ENCODE data around the gene CNTN5. TPM values are rescaled to one million over a fixed set of nuclear protein-coding genes. Genes with fewer than 3 reads are reported as not detected.

CNTN5 gene
- total RNA-seq, 1 experiment from 2014 or later = not detected

GRCh38 chr11:100003985-100004384 lies 983.2 kb downstream of the CNTN5 start:
- Histone ChIP-seq H3K79me1 (ENCODE audit: insufficient read depth, low read depth, low read length, poor library complexity, severe bottlenecking) (no peaks in the 10 kb centered on the region), H3K14ac (ENCODE audit: insufficient read depth, low read length) (no peak overlapping the region), H3K4ac (ENCODE audit: low read depth, low read length) (no peak overlapping the region), H4K91ac (ENCODE audit: insufficient read length, low read depth, low read length) (no peak overlapping the region), H2BK15ac (ENCODE audit: low read depth, low read length) (no peak overlapping the region), H2BK5ac (ENCODE audit: insufficient read length, low read length) (no peak overlapping the region), H2BK120ac (ENCODE audit: low read depth, low read length, poor library complexity, severe bottlenecking) (no peak overlapping the region), H3K23ac (ENCODE audit: insufficient read length, low read depth, low read length) (no peak overlapping the region), H3K18ac (ENCODE audit: insufficient read length, low read depth, low read length) (no peak overlapping the region), H3K4me2 (ENCODE audit: insufficient read depth, insufficient read length, low read length) (no peak overlapping the region), H2BK20ac (ENCODE audit: low read depth, low read length, poor library complexity, severe bottlenecking) (no peak overlapping the region), H3T11ph (ENCODE audit: low read length) (no peak overlapping the region), H4K5ac (ENCODE audit: insufficient read length, low read depth, low read length) (no peak overlapping the region), H2AK5ac (ENCODE audit: insufficient read length, low read length) (no peak overlapping the region), H3K4me1 (ENCODE audit: insufficient read depth, low read length) (no peaks in the 10 kb centered on the region), H3K79me2 (ENCODE audit: insufficient read depth, low read length) (no peaks in the 10 kb centered on the region), H3K9me3 (ENCODE audit: control insufficient read depth, low read depth, low read length) (no peaks in the 10 kb centered on the region), H3K56ac (ENCODE audit: insufficient read length, low read depth, low read length) (no peak overlapping the region), H4K20me1 (ENCODE audit: control insufficient read depth, insufficient read depth, insufficient read length) (no peaks in the 10 kb centered on the region), H4K8ac (replicated peaks; ENCODE audit: insufficient read length, low read depth, low read length) (no peak overlapping the region), H3K27me3 (ENCODE audit: insufficient read depth, low read length) (no peaks in the 10 kb centered on the region), H2AFZ (ENCODE audit: low read length) (no peak overlapping the region), H3K23me2 (ENCODE audit: insufficient read length, low read depth, low read length, poor library complexity, severe bottlenecking) (no peaks in the 10 kb centered on the region), H3K9ac (ENCODE audit: extremely low read depth, insufficient read length, low read length) (no peak overlapping the region), H2BK12ac (ENCODE audit: insufficient read length, low read depth, low read length) (no peak overlapping the region), H3K27ac (ENCODE audit: insufficient read length, low read depth, low read length) (no peak overlapping the region)
- H3K27ac Mint-ChIP-seq = no peak overlapping the region
- no peaks in the 10 kb centered on the region for H3K4me1 Mint-ChIP-seq
- H3K4me3 Mint-ChIP-seq = no peak overlapping the region
- no CpG with 5 or more reads among the region's 3 CpGs for WGBS (ENCODE audit: extremely low coverage, insufficient read length, low lambda C conversion rate)
- H3K27me3 Mint-ChIP-seq (ENCODE audit: low read depth) = no peaks in the 10 kb centered on the region; the same call in none of the 2 replicates
- TF ChIP-seq CTCF (conservative IDR thresholded peaks at IDR 0.05) = no peak
- peaks cover 12 to 13% of the 10 kb centered on the region in 2 experiments for H3K9me3 Mint-ChIP-seq
- DNase-seq = no peak
- H3K36me3 Mint-ChIP-seq (ENCODE audit: insufficient read depth in 1 of 3, low read depth in 3 of 3) = peaks cover 0 to 8% (median 4%) of the 10 kb centered on the region in 3 experiments; a peak in 5 of 7 replicates
